ENCODE data around the gene FOSB.
"Not testable (repeated sequence)": the region's sequence is repeated elsewhere in the genome, so short reads cannot be mapped to it uniquely, and the experiment has no call there.

The FOSB gene

DNA sequence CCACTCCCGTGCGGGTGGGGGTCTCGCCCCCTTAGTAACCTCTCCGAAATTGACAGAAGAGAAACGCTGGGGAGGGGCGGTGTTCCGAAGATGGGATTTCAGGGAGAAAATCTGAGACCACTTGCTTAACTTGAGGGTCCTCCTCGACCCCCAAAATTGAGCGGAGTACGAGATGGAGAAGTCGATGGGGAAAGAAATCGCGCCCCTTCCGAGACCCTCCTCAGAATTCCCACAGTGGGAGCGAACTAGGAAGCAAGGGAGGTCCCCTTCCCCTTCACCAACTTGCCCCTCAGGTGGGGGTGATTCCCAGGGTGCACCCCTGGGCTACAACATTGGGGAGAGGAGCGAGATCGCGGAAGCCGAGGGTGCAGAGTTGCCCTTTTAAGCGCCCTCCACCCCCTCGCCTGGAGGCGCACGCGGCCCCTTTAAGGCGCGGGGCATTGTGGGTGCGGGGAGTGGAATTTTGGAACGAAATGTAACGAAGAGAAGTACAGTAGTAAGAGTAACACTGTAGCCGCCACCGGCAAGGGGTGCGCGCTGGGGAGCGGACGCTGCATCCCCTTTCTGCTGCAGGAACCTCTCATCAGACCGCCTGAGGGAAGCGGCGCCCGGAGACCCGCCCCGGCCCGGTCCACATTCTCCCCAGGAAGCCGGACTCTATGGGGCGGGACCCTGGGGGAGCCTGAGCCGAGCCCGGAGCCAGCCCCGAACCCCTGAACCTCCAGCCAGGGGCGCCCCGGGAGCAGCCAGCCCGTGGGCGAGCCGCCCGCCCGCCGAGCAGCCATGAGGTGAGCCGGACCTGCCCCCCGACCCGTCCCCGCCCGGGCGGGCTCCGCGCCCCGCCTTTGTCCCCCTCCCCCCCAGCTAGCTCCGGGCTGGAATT lies 39.4 kb downstream of the FOSB start, which contains the start of gene VASP:
Gene VASP (plus strand): TSS at position 491 of the 883 bp plus-strand sequence. CDS start 293 bp downstream, at position 784.
- FAIRE-seq, result no peak

DNA sequence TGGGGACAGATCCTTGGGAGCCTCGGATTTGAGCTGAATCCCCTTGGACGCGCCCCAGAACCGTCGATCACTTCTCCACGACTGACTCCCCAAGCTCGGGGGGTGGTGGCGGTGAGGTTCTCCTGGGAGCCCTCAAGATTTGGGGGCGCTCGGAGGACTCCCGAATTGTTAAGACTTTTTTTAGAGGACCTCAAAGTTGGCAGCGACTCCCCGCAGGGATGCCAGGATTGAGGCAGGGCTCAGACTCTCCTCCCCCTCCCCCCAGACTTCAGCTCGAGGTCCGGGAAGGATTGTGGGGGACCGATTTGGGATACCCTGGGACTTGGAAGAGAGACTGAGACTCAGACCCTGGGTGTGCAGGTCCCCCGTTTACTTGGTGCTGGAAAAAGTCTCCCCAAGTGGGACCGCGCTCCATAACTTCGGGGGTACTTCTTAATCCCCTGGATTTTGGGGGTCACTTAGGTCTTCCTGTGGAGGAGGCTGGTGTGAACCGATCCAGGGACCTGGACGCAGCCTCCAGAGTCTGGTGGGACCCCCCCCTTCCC lies 40.1 kb downstream of the FOSB start:
- FAIRE-seq, result no peak

DNA sequence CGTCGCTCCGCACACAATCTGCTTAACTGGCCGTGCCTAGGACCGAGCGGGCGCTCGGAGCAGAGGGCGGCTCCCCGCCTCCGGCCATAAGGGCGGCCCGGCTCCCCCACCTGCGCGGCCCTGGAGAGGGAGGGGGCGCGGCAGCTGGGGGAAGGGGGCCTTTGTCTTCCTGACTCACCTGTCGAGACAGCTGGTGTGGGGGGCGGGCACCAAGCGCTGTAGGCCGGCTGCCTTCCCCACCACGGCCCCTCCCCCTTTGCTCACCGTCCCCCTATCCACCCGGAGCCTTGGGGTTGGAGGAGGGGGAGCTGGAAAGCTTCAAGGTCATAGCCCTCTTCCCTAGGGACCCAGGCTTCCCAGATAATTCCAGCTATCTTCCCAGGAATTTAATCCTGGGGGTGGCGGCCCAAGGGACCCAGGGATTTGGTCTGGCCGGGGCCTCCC lies 40.6 kb downstream of the FOSB start:
- no peak for FAIRE-seq

DNA sequence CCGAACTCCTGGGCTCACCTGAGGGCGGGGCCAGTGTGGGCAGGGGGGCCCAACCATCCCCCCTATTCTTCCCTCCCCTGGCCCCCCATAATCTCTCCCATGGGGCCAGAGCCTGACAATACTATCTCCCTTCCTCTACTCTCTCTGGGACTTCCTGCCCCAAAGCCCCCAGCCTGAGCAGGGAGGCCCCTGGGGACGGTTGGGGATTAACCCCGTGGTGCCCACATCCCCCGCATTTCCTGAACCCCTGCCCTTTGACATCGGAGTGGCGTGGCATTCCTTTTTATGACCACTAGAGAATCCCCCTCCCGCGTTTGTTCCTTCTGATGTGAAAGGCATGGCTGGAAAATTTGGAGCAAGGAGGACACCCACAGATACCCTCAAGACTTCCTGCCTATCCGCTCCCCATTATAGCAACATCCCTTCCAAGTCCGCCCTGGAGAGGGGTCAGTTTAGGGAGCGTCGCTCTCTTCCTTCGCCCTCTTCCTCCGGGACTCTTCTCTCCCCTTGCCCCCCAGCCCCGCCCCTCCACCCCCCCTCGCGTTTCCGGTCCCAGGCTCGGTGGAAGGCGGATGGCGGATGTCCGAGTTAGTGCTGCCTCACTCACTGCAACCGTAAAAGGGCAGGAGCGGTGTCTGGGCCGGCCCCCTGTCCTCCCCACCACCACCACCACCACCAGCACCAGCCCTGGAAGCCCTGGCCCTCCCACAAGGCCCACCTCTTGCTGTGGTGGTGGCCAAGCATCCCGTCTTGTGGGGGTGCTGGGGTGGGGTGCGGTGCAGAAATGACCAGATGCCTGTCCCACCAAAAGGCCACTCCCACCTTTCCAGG lies 41.3 kb downstream of the FOSB start:
- no peak for FAIRE-seq

DNA sequence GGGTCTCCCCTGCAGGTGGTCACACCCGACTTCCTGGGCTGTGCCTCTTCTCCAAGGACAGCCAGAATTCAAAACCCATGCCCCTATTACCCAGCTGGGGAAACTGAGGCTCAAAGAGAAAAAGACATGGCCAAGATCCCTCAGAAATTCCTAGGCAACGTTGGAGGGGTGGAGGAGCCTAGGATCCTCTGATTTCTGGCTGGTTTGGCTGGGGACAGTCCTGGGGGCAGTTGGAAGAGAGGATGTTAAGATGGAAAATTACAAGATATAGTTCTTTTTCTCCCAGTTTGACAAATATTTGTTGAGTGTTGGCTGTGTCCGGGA lies 41.9 kb downstream of the FOSB start:
- FAIRE-seq, result no peak

DNA sequence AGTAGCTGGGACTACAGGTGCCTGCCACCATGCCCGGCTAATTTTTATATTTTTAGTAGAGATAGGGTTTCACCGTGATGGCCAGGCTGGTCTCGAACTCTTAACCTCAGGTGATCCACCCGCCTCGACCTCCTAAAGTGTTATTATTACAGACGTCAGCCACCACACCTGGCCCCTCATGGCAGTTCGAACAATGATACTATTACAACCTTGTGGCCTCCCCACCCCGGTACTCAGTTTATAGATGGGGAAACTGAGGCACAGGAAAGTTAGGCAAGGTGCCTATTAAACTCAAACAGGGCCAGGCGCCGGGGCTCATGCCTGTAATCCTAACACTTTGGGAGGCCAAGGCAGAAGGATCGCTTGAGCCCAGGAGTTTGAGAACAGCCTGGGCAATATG lies 42.6 kb downstream of the FOSB start:
- not testable (repeated sequence) for FAIRE-seq

DNA sequence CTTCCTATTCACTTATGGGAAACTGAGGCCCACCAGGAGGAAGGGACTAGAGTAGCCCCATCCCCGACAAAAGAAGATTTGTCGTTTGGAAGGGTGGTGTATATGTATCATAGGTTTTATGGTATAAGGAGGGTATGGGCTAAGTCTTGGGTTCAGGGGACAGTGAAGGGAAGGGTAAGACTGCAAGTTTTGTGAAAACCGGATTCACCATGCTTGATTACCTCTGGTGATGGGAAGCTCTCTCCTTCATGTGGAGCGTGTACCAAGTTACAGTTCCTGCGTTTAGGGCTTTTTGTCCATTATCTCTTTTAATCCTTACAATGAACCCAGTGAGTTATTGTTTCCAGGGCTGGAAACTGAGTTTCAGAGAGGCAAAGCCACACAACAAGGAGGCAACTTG lies 43.3 kb downstream of the FOSB start:
- FAIRE-seq, result no peak

DNA sequence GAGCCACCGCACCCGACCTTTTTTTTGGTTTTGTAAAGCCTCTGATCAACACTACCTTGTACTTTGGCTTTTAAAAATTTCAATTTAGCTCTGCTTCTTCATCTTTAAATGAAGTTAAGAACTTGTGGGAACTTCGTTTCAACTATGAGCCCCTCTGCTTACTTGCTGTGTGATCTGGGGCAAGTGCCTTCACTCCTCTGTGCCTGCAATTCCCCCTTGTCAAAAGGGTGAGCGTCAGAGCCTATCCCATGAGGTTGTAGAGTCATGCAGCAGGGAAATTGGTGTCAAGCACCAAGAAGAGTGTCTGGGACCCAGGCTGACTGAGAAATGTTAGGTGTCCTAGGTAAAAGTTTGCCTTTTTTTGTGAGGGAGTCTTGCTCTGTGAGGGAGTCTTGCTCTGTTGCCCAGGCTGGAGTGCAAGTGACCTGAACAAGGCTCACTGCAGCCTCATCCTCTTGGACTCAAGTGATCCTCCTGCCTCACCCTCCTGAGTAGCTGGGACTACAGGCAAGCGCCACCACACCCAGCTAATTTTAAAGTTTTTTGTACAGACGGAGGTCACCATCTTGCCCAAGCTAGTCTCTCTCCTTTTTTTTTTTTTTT lies 45.2 kb downstream of the FOSB start:
- FAIRE-seq, result no peak

DNA sequence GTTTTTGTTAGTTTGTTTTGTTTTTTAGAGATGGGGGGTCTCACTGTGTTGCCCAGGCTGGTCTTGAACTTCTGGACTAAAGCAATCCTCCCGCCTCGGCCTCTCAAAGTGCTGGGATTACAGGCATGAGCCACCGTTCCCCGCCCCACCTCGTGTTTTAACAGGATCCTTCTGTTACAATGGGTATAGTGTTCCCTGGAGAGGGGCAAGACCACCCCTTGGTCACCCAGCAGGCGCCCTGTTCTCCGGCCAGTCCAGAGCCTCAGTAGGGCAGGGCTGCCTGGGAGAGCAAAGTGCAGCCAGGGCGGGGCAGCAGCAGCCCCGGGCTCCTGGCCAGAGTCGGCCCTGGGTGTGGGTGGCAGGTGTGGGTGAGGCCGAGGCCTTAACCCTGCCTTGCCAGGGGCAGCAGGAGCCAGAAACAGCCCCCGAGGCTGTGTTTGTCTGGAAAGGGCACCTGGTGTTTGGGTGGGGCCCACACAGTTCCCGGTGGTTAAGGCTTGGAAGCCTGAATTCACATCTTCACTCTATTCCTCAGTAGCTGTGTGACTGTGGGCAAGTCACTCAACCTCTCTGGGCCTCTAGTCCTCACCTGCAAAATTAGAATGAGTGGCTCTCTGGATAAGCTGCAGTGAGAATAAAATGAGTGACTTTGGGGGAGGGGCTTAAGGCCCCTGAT lies 46.7 kb downstream of the FOSB start:
- no peak for FAIRE-seq

DNA sequence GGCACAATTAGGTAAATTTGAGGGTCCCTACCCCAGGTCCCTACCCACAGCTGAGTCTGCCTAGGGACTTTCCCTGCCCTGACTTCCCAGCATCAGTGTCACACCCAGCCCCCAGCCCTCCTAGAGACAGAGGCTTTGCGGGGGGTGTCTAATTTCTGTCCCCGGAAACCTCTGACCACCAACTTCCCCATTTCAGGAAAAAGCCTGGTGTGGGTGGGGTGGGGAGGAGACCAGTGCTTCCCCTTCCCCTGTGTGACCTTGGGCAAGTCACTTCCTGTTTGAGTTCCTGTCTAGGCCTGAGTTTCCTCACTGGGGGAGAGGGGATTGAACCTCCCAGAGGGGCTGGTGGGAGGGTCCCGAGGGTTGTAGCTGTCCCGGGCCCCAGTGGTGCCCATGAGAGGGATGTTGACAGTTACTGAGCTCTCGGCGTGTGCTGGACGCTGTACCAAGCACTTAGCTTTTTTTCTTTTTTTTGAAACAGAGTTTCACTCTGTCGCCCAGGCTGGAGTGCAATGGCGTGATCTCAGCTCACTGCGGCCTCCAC lies 47.4 kb downstream of the FOSB start:
- FAIRE-seq, result no peak

DNA sequence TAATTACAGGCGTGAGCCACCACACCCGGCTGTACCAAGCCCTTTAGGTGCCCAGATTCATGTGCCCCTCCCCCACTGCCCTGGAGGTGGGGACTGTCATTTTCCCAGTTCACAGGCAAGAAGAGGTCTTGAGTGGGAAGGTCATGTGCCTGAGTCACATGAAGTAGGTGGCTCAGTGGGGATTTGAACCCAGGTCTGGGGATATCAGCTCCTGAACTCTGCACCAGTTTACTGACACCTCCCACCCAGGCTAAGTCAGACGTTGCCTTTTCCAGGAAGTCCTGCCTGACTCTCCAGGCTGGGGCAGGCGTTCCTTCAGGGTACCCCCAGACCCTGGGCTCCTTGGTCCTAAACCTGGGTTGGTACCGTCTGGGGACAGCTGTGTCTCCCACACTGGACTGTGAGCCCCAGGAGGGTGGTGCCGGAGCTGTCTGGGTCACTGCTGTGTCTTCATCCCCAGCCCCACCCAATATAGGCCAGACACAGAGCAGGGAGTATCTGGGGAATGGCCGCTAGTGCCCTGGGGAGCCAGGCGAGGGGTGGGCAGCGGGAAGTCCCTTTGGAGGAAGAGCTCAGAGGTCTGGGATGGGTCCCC lies 48.1 kb downstream of the FOSB start:
- no peak for FAIRE-seq

DNA sequence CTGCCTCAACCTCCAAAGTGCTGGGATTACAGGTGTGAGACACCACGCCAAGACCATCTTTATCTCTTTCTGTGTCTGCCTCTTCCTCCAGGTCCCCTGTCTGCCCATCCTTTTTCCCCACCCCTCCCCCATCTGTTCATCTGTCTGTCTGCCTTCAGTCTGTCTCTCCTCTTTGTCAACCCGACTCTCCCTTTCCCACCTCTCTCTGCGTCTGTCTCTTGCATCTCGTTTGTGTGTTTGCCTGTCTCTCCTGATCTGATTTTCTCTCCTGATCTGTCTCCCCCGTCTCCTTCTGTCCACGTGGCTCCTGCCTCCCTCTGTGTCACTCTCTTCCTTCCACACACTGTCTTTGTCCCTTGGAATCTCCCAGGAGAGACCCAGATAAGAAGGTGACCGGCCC lies 49.4 kb downstream of the FOSB start:
- no peak for FAIRE-seq

DNA sequence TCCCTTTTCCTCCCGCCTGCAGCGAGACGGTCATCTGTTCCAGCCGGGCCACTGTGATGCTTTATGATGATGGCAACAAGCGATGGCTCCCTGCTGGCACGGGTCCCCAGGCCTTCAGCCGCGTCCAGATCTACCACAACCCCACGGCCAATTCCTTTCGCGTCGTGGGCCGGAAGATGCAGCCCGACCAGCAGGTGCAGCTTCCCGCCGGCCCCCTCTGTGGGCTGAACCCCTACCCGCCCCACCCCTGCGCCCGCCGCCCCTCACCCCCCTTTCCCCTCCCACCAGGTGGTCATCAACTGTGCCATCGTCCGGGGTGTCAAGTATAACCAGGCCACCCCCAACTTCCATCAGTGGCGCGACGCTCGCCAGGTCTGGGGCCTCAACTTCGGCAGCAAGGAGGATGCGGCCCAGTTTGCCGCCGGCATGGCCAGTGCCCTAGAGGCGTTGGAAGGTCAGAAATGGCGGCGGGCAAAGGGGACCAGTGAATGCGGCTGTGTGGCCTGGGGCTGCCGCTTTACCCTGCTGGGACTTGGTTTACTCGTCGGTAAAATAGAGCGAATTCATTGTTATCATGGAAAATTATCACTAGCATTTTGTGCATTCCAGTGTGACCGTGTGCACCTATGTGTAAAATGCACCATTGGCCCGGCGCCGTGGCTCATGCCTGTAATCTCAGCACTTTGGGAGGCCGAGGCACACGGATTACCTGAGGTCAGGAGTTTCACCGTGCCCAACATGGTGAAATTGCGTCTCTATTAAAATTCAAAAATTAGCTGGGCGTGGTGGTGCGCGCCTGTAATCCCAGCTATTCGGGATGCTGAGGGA lies 50.1 kb downstream of the FOSB start:
- FAIRE-seq, result no peak

DNA sequence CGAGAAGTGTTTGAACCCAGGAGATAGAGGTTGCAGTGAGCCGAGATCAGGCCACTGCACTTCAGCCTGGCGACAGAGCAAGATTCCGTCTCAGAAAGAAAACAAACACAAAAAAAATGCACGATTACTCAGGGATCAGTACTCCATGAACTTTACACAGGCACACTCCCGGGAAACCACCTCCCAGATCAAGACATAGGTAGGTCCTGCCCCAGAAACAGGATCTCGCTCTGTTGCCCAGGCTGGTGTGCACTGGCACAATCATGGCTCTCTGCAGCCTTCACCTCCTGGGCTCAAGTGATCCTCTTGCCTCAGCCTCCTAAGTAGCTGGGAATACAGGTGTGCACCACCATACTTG lies 50.7 kb downstream of the FOSB start:
- FAIRE-seq, result no peak

DNA sequence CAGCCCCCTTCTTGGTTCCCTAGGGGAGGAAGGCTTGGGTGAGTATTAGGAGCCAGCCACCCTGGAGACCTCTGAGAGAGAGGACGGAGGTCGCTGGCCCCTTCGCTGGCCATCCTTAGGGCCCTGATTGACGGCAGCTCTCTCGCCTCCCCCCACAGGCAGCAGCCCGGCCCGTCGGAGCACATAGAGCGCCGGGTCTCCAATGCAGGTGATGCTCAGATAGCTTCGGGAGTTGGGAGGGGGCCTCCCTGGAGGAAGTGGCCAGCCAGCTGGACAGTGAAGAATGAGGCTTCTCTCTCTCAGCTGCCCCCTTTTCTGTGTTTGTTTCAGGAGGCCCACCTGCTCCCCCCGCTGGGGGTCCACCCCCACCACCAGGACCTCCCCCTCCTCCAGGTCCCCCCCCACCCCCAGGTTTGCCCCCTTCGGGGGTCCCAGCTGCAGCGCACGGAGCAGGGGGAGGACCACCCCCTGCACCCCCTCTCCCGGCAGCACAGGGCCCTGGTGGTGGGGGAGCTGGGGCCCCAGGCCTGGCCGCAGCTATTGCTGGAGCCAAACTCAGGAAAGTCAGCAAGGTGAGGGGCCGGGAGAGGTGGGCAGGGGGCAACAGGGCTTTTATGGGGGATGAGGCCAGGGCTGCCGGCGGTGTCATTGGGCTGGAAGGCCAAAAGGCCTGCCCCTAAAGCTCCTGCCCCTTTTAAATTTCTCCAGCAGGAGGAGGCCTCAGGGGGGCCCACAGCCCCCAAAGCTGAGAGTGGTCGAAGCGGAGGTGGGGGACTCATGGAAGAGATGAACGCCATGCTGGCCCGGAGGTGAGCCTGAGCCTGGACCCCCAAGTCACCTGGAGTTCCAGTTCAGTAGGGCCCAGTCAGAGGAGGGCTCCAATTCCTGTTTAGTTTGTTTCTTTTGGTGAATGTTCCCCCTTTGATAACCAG lies 54.5 kb downstream of the FOSB start:
- FAIRE-seq, result no peak

DNA sequence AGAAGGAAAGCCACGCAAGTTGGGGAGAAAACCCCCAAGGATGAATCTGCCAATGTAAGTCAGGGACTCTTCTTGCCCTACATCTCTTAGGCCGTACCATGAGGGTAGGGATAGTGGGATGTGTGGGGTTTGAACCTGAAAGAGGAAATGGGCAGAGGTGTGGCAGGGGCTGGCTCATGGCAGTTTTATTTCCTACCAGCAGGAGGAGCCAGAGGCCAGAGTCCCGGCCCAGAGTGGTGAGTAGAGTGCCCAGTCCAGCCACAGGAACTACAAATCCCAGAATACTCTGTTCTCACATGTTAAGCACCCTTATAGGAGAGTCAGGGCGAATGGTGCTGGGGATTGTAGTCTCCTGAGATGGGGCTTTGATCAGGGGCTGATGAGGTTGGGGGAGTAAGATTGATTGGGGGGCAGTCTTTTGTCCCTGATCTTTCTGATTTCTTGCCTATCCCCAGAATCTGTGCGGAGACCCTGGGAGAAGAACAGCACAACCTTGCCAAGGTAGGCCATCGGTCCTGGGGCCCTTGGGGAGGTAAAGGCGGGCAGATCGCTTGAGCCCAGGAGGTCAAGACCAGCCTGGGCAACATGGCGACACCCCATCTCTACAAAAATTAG lies 56.0 kb downstream of the FOSB start:
- no peak for FAIRE-seq

DNA sequence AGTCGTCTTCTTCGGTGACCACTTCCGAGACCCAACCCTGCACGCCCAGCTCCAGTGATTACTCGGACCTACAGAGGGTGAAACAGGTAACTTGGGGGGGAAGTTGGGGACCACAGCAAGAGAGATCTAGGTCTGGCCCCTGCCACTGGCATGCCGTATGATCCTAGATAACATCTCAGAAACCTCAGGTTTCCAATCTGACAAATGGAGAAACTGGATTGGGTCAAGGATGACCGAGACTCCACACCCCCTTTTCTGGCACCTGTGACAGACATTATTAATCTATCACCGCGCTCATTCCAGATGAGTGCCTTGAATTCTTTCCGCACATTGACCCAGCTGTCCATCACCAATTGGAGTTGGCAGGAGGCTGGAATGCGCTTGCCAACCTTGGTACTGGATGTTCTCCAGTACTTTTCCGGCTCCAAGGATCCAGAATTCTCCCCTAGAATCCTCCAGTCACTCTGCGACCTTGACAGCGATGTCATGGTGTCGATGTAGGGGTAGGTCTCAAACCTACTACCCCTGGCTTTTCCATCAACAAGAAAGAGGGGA lies 56.9 kb downstream of the FOSB start:
- FAIRE-seq, result no peak

Data from colon (tissue), 2 donors.